ENCODE results near the gene ITGA5. TPM values are rescaled to one million over a fixed set of nuclear protein-coding genes. Genes with fewer than 3 reads are reported as not detected.
A peak's percentile ranks its signal among the peaks of the same experiment; 100 is the strongest.

The ITGA5 gene
- total and polyA plus RNA-seq, 9 of the 15 experiments (the other 6 are each of a cell fraction or from before 2014, with no cell fraction given), result 9.1 to 82.1 (median 47.4) TPM

- TF ChIP-seq THAP12 (CRISPR knock-in tag; IDR thresholded peaks at IDR 0.05) (no peak), JUND (IDR thresholded peaks at IDR 0.05; ENCODE audit: borderline replicate concordance, low read depth, low read length) (peak; percentile 24; the same call in 1 of the 2 replicates), JUND (tag; IDR thresholded peaks at IDR 0.05; ENCODE audit: borderline replicate concordance, low read depth, low read length) (no peak; the same call in 2 of the 3 replicates), MTA1 (IDR thresholded peaks at IDR 0.05; ENCODE audit: borderline replicate concordance) (no peak), U2AF1 (optimal IDR thresholded peaks at IDR 0.05; ENCODE audit: low read depth, low read length) (no peak), RAD51 (IDR thresholded peaks at IDR 0.05; ENCODE audit: borderline replicate concordance, low read depth) (no peak), CHD4 (IDR thresholded peaks at IDR 0.05; ENCODE audit: insufficient read depth, insufficient replicate concordance, low read depth, low read length, poor library complexity, severe bottlenecking) (no peak), SIRT6 (IDR thresholded peaks at IDR 0.05; ENCODE audit: low read depth, low read length) (no peak), NFE2L1 (tag; IDR thresholded peaks at IDR 0.05; ENCODE audit: borderline replicate concordance, low read depth) (no peak), ATF7 (IDR thresholded peaks at IDR 0.05) (no peak), ZNF561 (CRISPR knock-in tag; conservative IDR thresholded peaks at IDR 0.05) (no peak), KLF13 (tag; IDR thresholded peaks at IDR 0.05; ENCODE audit: borderline replicate concordance, low read depth) (no peak), TGIF2 (CRISPR knock-in tag; IDR thresholded peaks at IDR 0.05) (no peak), CBX8 (IDR thresholded peaks at IDR 0.05; ENCODE audit: borderline replicate concordance, extremely low read depth, low read depth, low read length, poor library complexity, severe bottlenecking) (no peak), ZEB2 (IDR thresholded peaks at IDR 0.05) (peak; percentile 42; the same call in 1 of the 2 replicates), SETDB1 (IDR thresholded peaks at IDR 0.05; ENCODE audit: low read length) (no peak), ZNF780A (CRISPR knock-in tag; IDR thresholded peaks at IDR 0.05) (no peak), MCM5 (IDR thresholded peaks at IDR 0.05; ENCODE audit: low read depth) (no peak)
- TF ChIP-seq, protein P1, sequence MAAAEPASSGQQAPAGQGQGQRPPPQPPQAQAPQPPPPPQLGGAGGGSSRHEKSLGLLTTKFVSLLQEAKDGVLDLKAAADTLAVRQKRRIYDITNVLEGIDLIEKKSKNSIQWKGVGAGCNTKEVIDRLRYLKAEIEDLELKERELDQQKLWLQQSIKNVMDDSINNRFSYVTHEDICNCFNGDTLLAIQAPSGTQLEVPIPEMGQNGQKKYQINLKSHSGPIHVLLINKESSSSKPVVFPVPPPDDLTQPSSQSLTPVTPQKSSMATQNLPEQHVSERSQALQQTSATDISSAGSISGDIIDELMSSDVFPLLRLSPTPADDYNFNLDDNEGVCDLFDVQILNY (CRISPR knock-in tag; IDR thresholded peaks at IDR 0.05), result no peak
These were observed 67.0 kb downstream of the ITGA5 start (continued) for GRCh38 chr12:54352022-54352531.
